HFFc6 (cell line): ENCODE results near the gene UBE2D2. TPM values are rescaled to one million over a fixed set of nuclear protein-coding genes. Genes with fewer than 3 reads are reported as not detected.
A peak's percentile ranks its signal among the peaks of the same experiment; 100 is the strongest.

Experiments used
- DNase-seq: peaks from one replicate; pipeline ENCODE4 v3.0.0-alpha.2; 2018
- H3K27ac Mint-ChIP-seq: 2 replicates; pipeline ENCODE4 v1.8.0; 2020; ENCODE audit warnings: mild to moderate bottlenecking, mixed read lengths
- H3K27me3 Mint-ChIP-seq: 2 replicates; pipeline ENCODE4 v1.8.0; 2021; ENCODE audit warnings: mild to moderate bottlenecking, moderate library complexity, mixed read lengths; ENCODE audit not compliant: insufficient read depth
- H3K36me3 Mint-ChIP-seq: 2 replicates; pipeline ENCODE4 v1.8.0; 2021; ENCODE audit warnings: low read depth, mixed read lengths
- H3K4me1 Mint-ChIP-seq: 2 replicates; pipeline ENCODE4 v1.8.0; 2020; ENCODE audit warnings: low read depth, mixed read lengths
- H3K4me3 Mint-ChIP-seq: 2 replicates; pipeline ENCODE4 v1.8.0; 2020; ENCODE audit warnings: mild to moderate bottlenecking, moderate library complexity, mixed read lengths
- H3K9me3 Mint-ChIP-seq: 2 replicates; pipeline ENCODE4 v1.8.0; 2020; ENCODE audit warnings: mild to moderate bottlenecking, mixed read lengths
- total RNA-seq, 6 experiments: library from RNA; stranded (reverse); fragmentation: NEBNext Ultra II Directional; extraction: Animal tissue kit (Norgen Biotek cat#: 25700); gene quantifications; 2 replicates in 1 of 6; 3 replicates in 5 of 6; pipeline ENCODE4 v1.2.3, GENCODE V29; 2021
- TF ChIP-seq, protein P1 (sequence below): fragments of 200-600 bp; sonication (generic); IDR thresholded peaks from 2 replicates; pipeline ENCODE4 v1.5.0; 2021; ENCODE audit warnings: antibody characterized with exemption, mild to moderate bottlenecking

Gene UBE2D2
- total RNA-seq, 6 experiments from 2014 or later = 113 to 144 (median 123) TPM

DNA sequence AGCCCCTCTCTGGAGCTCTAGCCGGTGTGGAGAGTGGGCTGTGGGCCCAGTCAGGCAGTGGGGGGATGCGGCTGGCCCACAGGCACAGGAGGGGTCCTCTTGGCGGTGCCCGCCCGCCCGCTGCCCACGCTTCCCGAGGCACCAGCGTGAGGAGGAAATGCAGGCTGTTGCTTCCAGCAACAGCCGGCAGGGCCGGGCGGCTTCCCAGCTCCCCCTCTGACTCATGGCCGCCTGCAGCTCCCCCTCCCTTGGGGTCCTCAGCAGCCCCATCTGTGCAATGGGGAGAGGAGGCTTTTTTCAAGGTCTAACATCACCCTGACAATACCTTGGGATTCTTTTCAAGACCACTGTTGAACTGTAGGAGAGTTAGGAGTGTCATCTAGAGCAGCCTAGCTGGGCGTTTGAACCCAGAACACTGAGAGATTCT, 97.4 kb downstream of the UBE2D2 start:
- H3K9me3 Mint-ChIP-seq = no peaks in the 10 kb centered on the region
- TF ChIP-seq, protein P1, sequence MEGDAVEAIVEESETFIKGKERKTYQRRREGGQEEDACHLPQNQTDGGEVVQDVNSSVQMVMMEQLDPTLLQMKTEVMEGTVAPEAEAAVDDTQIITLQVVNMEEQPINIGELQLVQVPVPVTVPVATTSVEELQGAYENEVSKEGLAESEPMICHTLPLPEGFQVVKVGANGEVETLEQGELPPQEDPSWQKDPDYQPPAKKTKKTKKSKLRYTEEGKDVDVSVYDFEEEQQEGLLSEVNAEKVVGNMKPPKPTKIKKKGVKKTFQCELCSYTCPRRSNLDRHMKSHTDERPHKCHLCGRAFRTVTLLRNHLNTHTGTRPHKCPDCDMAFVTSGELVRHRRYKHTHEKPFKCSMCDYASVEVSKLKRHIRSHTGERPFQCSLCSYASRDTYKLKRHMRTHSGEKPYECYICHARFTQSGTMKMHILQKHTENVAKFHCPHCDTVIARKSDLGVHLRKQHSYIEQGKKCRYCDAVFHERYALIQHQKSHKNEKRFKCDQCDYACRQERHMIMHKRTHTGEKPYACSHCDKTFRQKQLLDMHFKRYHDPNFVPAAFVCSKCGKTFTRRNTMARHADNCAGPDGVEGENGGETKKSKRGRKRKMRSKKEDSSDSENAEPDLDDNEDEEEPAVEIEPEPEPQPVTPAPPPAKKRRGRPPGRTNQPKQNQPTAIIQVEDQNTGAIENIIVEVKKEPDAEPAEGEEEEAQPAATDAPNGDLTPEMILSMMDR = peak; percentile 30; the same call in 1 of the 2 replicates
- no peaks in the 10 kb centered on the region for H3K36me3 Mint-ChIP-seq
- DNase-seq = no peak
- H3K27me3 Mint-ChIP-seq = no peaks in the 10 kb centered on the region; the same call in 1 of the 2 replicates
- peak overlapping the region; percentile 83 for H3K4me3 Mint-ChIP-seq
- H3K27ac Mint-ChIP-seq = peak overlapping the region; percentile 91
- peaks cover 85% of the 10 kb centered on the region for H3K4me1 Mint-ChIP-seq

DNA sequence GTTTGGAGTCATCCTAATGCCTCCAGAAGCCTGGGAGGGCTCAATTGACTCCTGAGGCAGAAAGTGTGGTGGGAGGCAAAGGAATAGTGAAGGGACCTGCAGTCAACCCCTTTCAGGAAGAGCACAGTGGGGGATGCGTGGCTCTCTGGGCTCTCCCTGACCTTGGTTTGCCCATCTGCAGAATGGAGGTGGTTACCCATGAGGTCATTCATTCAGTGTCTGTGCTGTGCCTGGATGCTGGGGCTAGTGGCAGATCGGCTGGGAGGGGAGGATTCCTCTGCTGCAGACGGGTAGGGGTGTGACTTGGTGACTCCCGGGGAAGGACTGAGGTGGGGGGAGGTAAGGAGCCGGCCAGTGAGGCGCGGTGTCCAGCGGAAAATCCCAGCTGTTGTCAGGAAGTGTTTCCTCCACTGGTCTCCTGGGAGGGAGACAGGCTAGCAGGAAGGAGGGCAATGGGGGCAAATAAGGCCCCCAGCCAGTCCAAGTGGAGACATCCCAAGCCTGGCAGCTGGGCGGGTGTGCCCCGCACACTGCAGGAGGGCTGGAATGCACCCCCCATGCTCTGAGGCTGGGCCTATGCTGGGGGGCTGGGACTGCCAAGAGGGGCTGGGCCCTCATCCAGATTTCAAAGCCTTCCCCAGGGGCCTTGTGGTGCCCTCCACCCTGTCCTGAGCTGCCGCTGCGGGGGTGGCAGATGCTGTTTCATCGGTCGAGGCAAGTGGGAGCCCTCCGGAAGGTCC, 98.0 kb downstream of the UBE2D2 start:
- H3K36me3 Mint-ChIP-seq = no peaks in the 10 kb centered on the region
- TF ChIP-seq, protein P1 = no peak
- peak overlapping the region; percentile 91 for H3K27ac Mint-ChIP-seq
- H3K4me1 Mint-ChIP-seq = peaks cover 80% of the 10 kb centered on the region
- H3K9me3 Mint-ChIP-seq = no peaks in the 10 kb centered on the region
- H3K27me3 Mint-ChIP-seq = no peaks in the 10 kb centered on the region; the same call in 1 of the 2 replicates
- peak overlapping the region; percentile 83 for H3K4me3 Mint-ChIP-seq
- peak; percentile 83 for DNase-seq

DNA sequence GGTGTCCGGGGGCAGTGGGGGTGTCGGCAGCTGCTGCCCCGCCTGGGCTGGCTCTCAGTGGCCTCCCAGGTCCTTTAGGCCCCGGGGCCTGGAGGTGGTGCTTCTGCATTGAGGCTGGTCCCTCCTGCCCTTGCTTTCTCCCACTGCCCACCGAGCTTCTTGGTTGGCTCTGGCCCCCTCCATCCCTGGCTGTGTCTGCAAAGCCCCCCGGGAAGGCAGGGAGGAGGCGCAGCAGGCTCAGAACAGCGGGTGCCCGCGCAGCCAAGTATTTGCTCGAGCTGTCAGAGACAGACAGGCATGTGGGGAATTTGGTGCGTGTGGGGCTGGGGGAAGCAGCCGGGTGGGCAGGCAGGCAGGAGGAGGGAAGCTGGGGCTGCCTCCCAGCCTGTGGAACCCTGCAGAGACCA, 98.6 kb downstream of the UBE2D2 start:
- Mint-ChIP-seq H3K4me3 (peak overlapping the region; percentile 83), H3K4me1 (peaks cover 74% of the 10 kb centered on the region), H3K36me3 (no peaks in the 10 kb centered on the region), H3K9me3 (no peaks in the 10 kb centered on the region), H3K27ac (peak overlapping the region; percentile 91), H3K27me3 (no peaks in the 10 kb centered on the region; the same call in 1 of the 2 replicates)
- DNase-seq = no peak
- TF ChIP-seq, protein P1 = no peak

DNA sequence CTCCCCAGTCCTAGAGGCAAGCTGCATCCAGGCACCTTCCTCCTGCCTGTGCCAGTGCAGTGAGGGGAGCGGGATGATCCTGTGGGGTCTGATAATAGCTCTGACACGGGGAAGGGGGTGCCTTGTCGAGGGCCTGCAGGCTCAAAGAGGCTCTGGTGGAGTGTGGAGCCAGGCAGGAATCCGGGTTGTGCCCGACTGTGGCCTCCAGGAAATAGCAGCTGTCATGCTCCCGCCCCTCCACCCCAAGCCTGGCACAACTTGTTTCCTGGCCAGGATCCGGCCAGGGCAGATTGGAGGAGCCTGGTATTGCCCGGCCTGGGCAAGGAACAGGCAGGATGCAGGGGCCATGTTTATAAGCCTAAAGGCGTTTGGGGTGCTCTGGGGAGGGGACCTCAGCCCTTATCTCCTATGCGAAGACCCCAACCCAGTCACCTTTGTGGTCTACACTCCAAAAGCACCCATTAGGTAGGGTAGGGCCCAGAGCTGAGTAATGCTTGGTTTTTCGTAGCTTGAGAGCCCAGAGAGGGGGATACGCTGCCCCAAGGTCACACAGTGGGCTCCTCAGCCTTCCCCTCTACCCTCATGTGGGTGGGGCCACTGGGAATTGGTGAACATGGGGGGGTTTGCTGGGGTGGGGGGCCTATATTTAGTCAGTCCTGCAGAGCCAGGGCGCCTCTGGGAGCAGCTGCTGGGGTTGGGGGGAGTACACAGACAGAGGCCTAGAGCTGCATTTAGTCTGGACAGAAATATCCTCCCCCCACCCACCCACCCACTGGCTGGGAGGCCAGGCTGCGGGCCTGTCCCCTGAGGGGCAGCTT, 99.2 kb downstream of the UBE2D2 start:
- no peaks in the 10 kb centered on the region; the same call in 1 of the 2 replicates for H3K27me3 Mint-ChIP-seq
- TF ChIP-seq, protein P1 = no peak
- peak overlapping the region; percentile 91 for H3K27ac Mint-ChIP-seq
- DNase-seq = peak; percentile 48
- no peaks in the 10 kb centered on the region for H3K36me3 Mint-ChIP-seq
- H3K4me3 Mint-ChIP-seq = peak overlapping the region; percentile 83
- peaks cover 69% of the 10 kb centered on the region for H3K4me1 Mint-ChIP-seq
- H3K9me3 Mint-ChIP-seq = no peaks in the 10 kb centered on the region

DNA sequence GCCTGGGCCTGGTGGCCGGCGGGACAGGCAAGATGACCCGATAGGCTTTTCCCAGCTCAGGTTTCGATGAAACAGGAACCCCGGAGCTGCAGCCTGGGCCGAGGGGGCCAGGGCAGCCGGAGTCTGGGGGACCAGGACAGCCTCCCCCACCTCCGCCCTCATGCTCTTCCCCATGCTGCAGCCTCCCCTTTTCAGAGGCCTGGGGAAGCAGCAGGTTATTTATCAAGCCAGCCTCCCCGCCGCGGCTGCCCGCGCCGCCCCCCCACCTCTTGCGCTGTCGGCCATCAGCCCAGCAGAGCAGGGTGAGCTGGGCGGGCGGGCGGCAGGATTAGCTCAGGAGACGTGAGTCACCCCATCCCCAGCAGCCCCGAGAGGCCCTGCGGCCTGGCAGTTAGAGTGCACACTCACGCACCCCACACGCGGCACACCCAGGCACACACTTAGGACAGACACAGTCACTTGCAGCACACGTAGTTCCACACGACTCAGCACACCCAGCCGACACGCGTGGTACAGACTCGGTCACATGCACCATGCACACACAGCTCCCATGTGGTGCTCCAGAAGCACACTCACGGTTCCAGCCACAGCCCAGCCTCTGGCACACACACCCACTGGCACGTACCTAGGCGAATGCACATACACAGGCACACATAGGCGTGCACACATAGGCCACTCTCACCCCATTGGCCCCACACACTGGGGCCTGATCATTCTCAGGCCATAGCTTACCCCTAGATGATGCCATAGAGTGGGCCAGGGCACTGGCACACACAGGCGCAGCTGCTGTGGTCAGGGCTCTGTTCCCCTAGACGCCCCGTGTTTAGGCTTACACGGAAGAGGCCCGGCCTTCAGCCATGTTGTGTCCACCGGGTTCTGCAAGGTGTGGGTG, 100.0 kb downstream of the UBE2D2 start:
- DNase-seq = peak; percentile 96
- no peaks in the 10 kb centered on the region; the same call in 1 of the 2 replicates for H3K27me3 Mint-ChIP-seq
- H3K4me3 Mint-ChIP-seq = peak overlapping the region; percentile 82
- no peaks in the 10 kb centered on the region for H3K9me3 Mint-ChIP-seq
- TF ChIP-seq, protein P1 = no peak
- H3K27ac Mint-ChIP-seq = peak overlapping the region; percentile 99
- H3K36me3 Mint-ChIP-seq = no peaks in the 10 kb centered on the region
- peaks cover 61% of the 10 kb centered on the region for H3K4me1 Mint-ChIP-seq
